B cell (primary cell): Measurements from ENCODE around the gene ICOS.

Experiments used
- CTCF ChIP-seq: fragments of 200-600 bp; IDR thresholded peaks from one replicate; pipeline ENCODE4 v1.8.0; 2022; ENCODE audit warnings: antibody characterized with exemption, mild to moderate bottlenecking
- EZH2 ChIP-seq: IDR thresholded peaks from 2 replicates; pipeline ENCODE4 v1.6.1; 2012; ENCODE audit warnings: borderline replicate concordance, low read depth, mild to moderate bottlenecking, moderate library complexity, low read length; ENCODE audit not compliant: insufficient read depth, poor library complexity, severe bottlenecking

GRCh38 chr2:203891474-203891873 is 45.1 kb upstream of the ICOS start:
- no peak for TF ChIP-seq CTCF
- no peak for TF ChIP-seq EZH2
